ENCODE measurements around the gene PCNX3. TPM values are rescaled to one million over a fixed set of nuclear protein-coding genes. Genes with fewer than 3 reads are reported as not detected.

PCNX3 gene
- total RNA-seq, 2 donors from 2014 or later: 21.8 to 56.7 TPM

DNA sequence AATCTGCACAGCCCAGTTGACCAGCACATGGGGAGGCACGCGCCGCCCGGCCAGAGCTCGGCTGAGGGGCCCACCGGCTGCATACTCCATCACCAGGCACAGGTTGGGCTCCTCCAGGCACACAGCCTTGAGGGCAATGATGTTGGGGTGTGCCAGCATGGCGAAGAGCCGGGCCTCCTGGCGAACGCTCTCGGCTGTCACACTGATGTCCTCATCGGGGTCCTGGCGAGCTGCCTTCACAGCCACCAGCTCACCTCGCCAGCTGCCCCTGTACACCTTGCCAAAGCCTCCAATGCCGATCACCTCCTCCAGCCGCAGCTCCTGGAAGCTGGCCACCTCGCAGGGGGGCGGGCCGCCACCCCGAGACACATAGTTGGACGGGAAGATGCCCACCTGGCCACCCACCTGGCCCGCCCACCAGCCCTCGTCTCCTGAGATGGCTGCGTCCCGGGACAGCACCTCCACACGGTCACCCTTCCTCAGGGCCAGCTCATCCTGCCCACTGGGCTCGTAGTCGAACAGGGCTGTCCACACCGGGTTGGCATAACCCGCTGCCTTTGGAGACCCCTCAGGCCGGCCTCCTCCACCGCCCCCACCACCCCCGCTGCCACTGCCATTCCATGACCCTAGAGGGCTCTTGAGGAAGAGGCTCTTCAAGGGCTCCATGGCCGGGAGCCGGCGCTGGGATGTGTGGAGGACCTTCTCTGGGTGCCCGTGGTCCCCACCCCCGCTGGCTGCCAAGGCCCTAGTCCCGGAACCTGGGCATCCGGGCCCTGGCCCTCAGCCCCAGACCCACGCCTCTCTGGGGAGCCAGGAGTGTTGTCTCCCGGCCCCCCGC is 2.3 kb upstream of the PCNX3 start:
- H3K4me1 ChIP-seq: peaks cover 57% of the 10 kb centered on the region
- peak overlapping the region; percentile 55 to 86 for H3K4me3 ChIP-seq
- WGBS, 2 donors: 12% methylated on average over 43 of the region's 43 CpGs; no CpG with 5 or more reads in 1 of the 2 donors

GRCh38 chr11:65615950-65616574 is 486 bp downstream of the PCNX3 start:
- ATAC-seq: no peak
- 0 to 2% methylated on average over 4 to 42 of the region's 50 CpGs for WGBS, 2 donors

More for the DNA sequence above, 2.3 kb upstream of the PCNX3 start:
- intact Hi-C loops (cut with DNase I): no loop called here
- no peak for TF ChIP-seq CTCF (IDR thresholded peaks at IDR 0.05)
- no peak for TF ChIP-seq POLR2A (IDR thresholded peaks at IDR 0.05)
- no peaks in the 10 kb centered on the region for H3K9me3 ChIP-seq
- peak overlapping the region; percentile 82 to 97 (median 92) for H3K27ac ChIP-seq
- peak; percentile 46 to 65 (median 54) for DNase-seq
- H3K27me3 ChIP-seq: no peaks in the 10 kb centered on the region
- no peak for ATAC-seq
- H3K36me3 ChIP-seq (replicated peaks in 1 of 2; ENCODE audit: insufficient read depth in 1 of 2, low read depth in 2 of 2): peaks cover 1 to 5% of the 10 kb centered on the region in 2 donors

DNA sequence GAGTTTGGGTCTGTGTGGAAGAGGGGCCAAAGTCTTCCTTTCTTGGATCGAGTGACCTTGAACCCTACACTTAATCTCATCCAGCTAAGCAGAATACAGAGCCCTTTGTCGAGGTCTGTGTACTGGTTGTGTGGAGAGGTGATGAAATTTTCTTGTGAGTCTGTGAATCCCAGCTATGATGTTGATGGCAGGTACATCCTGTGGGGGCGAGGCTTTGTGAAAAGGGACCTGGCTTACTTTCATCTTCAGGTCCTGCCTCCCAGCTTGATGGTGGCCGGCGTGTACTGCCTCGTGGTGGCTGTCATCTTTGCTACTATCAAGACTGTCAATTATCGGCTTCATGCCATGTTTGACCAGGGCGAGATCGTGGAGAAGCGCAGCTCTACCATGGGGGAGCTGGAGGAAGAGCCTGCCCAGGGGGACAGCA is 1.0 kb downstream of the PCNX3 start:
- intact Hi-C loops (cut with DNase I): no loop called here
- 31 to 36% methylated on average over 8 to 10 of the region's 10 CpGs for WGBS, 2 donors
- no peak for ATAC-seq
- H3K36me3 ChIP-seq (replicated peaks in 1 of 2; ENCODE audit: insufficient read depth in 1 of 2, low read depth in 2 of 2): peaks cover 7 to 21% of the 10 kb centered on the region in 2 donors
- H3K27me3 ChIP-seq: no peaks in the 10 kb centered on the region
- H3K27ac ChIP-seq: peak overlapping the region in 3 of 4 donors; percentile 79 to 97 (median 96)
- H3K9me3 ChIP-seq: no peaks in the 10 kb centered on the region
- peak overlapping the region; percentile 83 to 87 for H3K4me3 ChIP-seq
- TF ChIP-seq POLR2A (IDR thresholded peaks at IDR 0.05): no peak
- TF ChIP-seq CTCF (IDR thresholded peaks at IDR 0.05): no peak
- no peak for DNase-seq
- peaks cover 36% of the 10 kb centered on the region for H3K4me1 ChIP-seq

More at GRCh38 chr11:65615950-65616574, 486 bp downstream of the PCNX3 start:
- Histone ChIP-seq H3K4me3 (peak overlapping the region; percentile 83 to 87), H3K27ac (peak overlapping the region; percentile 65 to 97 (median 88)), H3K4me1 (peaks cover 41% of the 10 kb centered on the region), H3K9me3 (no peaks in the 10 kb centered on the region), H3K36me3 (replicated peaks in 1 of 2; ENCODE audit: insufficient read depth in 1 of 2, low read depth in 2 of 2) (peaks cover 7 to 21% of the 10 kb centered on the region in 2 donors), H3K27me3 (no peaks in the 10 kb centered on the region)
- TF ChIP-seq POLR2A (IDR thresholded peaks at IDR 0.05) (no peak), CTCF (IDR thresholded peaks at IDR 0.05) (no peak)
- intact Hi-C loops (cut with DNase I): no loop called here
- peak in 1 of 4 donors; percentile 34 for DNase-seq

DNA sequence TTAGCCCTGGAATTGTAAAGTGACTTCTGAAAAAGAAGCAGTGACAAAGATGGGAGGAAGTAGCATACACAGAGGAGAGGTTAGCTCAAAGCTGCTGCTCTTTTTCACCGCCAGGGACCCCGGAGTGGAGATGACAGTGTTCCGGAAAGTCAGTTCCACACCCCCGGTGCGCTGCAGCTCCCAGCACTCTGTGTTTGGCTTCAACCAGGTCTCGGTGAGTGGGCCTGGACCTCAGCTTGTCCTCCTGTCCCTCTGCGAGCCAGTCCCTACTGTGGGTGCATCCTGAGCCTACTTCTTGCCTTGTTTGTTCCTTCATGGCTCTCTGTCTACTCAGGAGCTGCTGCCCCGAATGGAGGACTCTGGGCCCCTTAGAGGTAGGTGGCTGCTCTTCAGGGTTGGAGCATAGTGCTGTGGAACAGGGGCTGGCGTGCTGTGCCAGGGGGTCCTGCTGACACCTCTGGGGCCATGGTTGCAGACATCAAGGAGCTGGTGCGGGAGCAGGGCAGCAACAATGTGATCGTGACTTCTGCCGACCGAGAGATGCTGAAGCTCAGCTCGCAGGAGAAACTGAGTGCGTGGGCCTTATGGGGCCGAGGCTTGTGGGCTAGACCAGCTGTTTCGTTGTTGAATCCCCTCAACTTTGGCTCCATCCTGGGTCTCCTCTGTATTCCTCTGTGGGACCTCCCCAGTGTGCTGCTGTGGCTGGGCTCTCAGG is 1.7 kb downstream of the PCNX3 start:
- H3K4me3 ChIP-seq: no peak overlapping the region
- intact Hi-C loops (cut with DNase I): no loop called here
- H3K9me3 ChIP-seq: no peaks in the 10 kb centered on the region
- H3K27ac ChIP-seq: no peak overlapping the region
- no peak for TF ChIP-seq POLR2A (IDR thresholded peaks at IDR 0.05)
- TF ChIP-seq CTCF (IDR thresholded peaks at IDR 0.05): no peak
- DNase-seq (no peak), ATAC-seq (no peak)
- H3K27me3 ChIP-seq: no peaks in the 10 kb centered on the region
- peaks cover 7 to 21% of the 10 kb centered on the region in 2 donors for H3K36me3 ChIP-seq (replicated peaks in 1 of 2; ENCODE audit: insufficient read depth in 1 of 2, low read depth in 2 of 2)
- peaks cover 29% of the 10 kb centered on the region for H3K4me1 ChIP-seq
- WGBS, 2 donors: 84 to 89% methylated on average over 15 to 16 of the region's 17 CpGs

Measured in body of pancreas (tissue), 4 donors.